ENCODE data around the gene SRI. TPM values are rescaled to one million over a fixed set of nuclear protein-coding genes. Genes with fewer than 3 reads are reported as not detected.

The SRI gene
- total RNA-seq, 1 donor from 2014 or later, result 109 TPM

- no peak overlapping the region for H3K4me3 ChIP-seq (ENCODE audit: low read depth, low read length)
- H3K27me3 ChIP-seq (ENCODE audit: control insufficient read depth, insufficient read depth, low read length), result no peaks in the 10 kb centered on the region
- no peak for TF ChIP-seq CTCF (IDR thresholded peaks at IDR 0.05; ENCODE audit: insufficient read depth, low read length, poor library complexity, severe bottlenecking)
- H3K36me3 ChIP-seq (ENCODE audit: control insufficient read depth, insufficient read depth, low read length), result no peaks in the 10 kb centered on the region
- no peak for DNase-seq (ENCODE audit: low read depth)
These were observed 9.6 kb upstream of the SRI start for GRCh38 chr7:88229302-88229995.

GRCh38 chr7:88226886-88227516 is 7.2 kb upstream of the SRI start:
- peak; percentile 70 for DNase-seq (ENCODE audit: low read depth)
- H3K4me3 ChIP-seq (ENCODE audit: low read depth, low read length), result no peak overlapping the region
- no peak for TF ChIP-seq CTCF (IDR thresholded peaks at IDR 0.05; ENCODE audit: insufficient read depth, low read length, poor library complexity, severe bottlenecking)
- H3K27me3 ChIP-seq (ENCODE audit: control insufficient read depth, insufficient read depth, low read length), result no peaks in the 10 kb centered on the region
- H3K36me3 ChIP-seq (ENCODE audit: control insufficient read depth, insufficient read depth, low read length), result no peaks in the 10 kb centered on the region

- H3K4me3 ChIP-seq (ENCODE audit: low read depth, low read length), result no peak overlapping the region
- no peak for TF ChIP-seq CTCF (IDR thresholded peaks at IDR 0.05; ENCODE audit: insufficient read depth, low read length, poor library complexity, severe bottlenecking)
- no peak for DNase-seq (ENCODE audit: low read depth)
- no peaks in the 10 kb centered on the region for H3K27me3 ChIP-seq (ENCODE audit: control insufficient read depth, insufficient read depth, low read length)
- H3K36me3 ChIP-seq (ENCODE audit: control insufficient read depth, insufficient read depth, low read length), result no peaks in the 10 kb centered on the region
These were observed 6.4 kb upstream of the SRI start for GRCh38 chr7:88226201-88226600.

- DNase-seq (ENCODE audit: low read depth), result no peak
- Histone ChIP-seq H3K4me3 (ENCODE audit: low read depth, low read length) (no peak overlapping the region), H3K27me3 (ENCODE audit: control insufficient read depth, insufficient read depth, low read length) (no peaks in the 10 kb centered on the region), H3K36me3 (ENCODE audit: control insufficient read depth, insufficient read depth, low read length) (no peaks in the 10 kb centered on the region)
- no peak for TF ChIP-seq CTCF (IDR thresholded peaks at IDR 0.05; ENCODE audit: insufficient read depth, low read length, poor library complexity, severe bottlenecking)
These were observed 4.9 kb upstream of the SRI start for GRCh38 chr7:88224601-88225275.

- H3K36me3 ChIP-seq (ENCODE audit: control insufficient read depth, insufficient read depth, low read length), result no peaks in the 10 kb centered on the region
- H3K4me3 ChIP-seq (ENCODE audit: low read depth, low read length), result no peak overlapping the region
- no peaks in the 10 kb centered on the region for H3K27me3 ChIP-seq (ENCODE audit: control insufficient read depth, insufficient read depth, low read length)
- TF ChIP-seq CTCF (IDR thresholded peaks at IDR 0.05; ENCODE audit: insufficient read depth, low read length, poor library complexity, severe bottlenecking), result no peak
- DNase-seq (ENCODE audit: low read depth), result no peak
These were observed 3.4 kb upstream of the SRI start for GRCh38 chr7:88223265-88223664.
